HEK293 (cell line): Measurements from ENCODE around the gene ENAH.
A peak's percentile ranks its signal among the peaks of the same experiment; 100 is the strongest.

Source experiments
- BCL11B ChIP-seq: fragments of 450-650 bp; formaldehyde crosslinking; IDR thresholded peaks from 2 replicates; pipeline ENCODE4 v1.5.1; 2016; ENCODE audit warnings: low read depth, missing biosample characterization, missing genetic modification characterization
- HOXD13 ChIP-seq: sonication (generic); formaldehyde crosslinking; IDR thresholded peaks from 2 replicates; pipeline ENCODE4 v1.8.0; 2022; ENCODE audit warnings: missing genetic modification reagents, borderline replicate concordance
- KLF1 ChIP-seq: fragments of 450-650 bp; formaldehyde crosslinking; IDR thresholded peaks from 2 replicates; pipeline ENCODE4 v1.5.1; 2016; ENCODE audit warnings: missing biosample characterization, missing genetic modification characterization
- KLF8 ChIP-seq: fragments of 450-650 bp; formaldehyde crosslinking; IDR thresholded peaks from 2 replicates; pipeline ENCODE4 v1.5.1; 2016; ENCODE audit warnings: missing biosample characterization, missing genetic modification characterization
- SETDB1 ChIP-seq: IDR thresholded peaks from one replicate; pipeline ENCODE4 v1.6.1; 2017; ENCODE audit warnings: mild to moderate bottlenecking, low read length, moderate library complexity, mixed read lengths; ENCODE audit not compliant: insufficient read length
- ZFP69B ChIP-seq: fragments of 450-650 bp; formaldehyde crosslinking; IDR thresholded peaks from 2 replicates; pipeline ENCODE4 v1.5.1; 2016; ENCODE audit warnings: missing biosample characterization, missing genetic modification characterization
- ZNF184 ChIP-seq: fragments of 450-650 bp; IDR thresholded peaks from 2 replicates; pipeline ENCODE4 v1.5.1; 2018; ENCODE audit warnings: missing biosample characterization, mild to moderate bottlenecking, missing genetic modification characterization
- ZNF266 ChIP-seq: fragments of 450-650 bp; formaldehyde crosslinking; IDR thresholded peaks from 2 replicates; pipeline ENCODE4 v1.5.1; 2016; ENCODE audit warnings: missing biosample characterization, missing genetic modification characterization, low read depth
- ZNF555 ChIP-seq: fragments of 450-650 bp; formaldehyde crosslinking; conservative IDR thresholded peaks from 2 replicates; pipeline ENCODE4 v1.5.1; 2017; ENCODE audit warnings: missing biosample characterization, mild to moderate bottlenecking, missing genetic modification characterization, inconsistent platforms
- ZNF558 ChIP-seq: fragments of 450-650 bp; formaldehyde crosslinking; IDR thresholded peaks from 2 replicates; pipeline ENCODE4 v1.5.1; 2016; ENCODE audit warnings: missing biosample characterization, missing genetic modification characterization
- ZNF560 ChIP-seq: fragments of 450-650 bp; formaldehyde crosslinking; IDR thresholded peaks from 2 replicates; pipeline ENCODE4 v1.5.1; 2017; ENCODE audit warnings: missing biosample characterization, missing genetic modification characterization, borderline replicate concordance
- ZNF707 ChIP-seq: fragments of 450-650 bp; formaldehyde crosslinking; IDR thresholded peaks from 2 replicates; pipeline ENCODE4 v1.5.1; 2016; ENCODE audit warnings: missing biosample characterization, missing genetic modification characterization
- ZNF768 ChIP-seq: fragments of 450-650 bp; formaldehyde crosslinking; IDR thresholded peaks from 2 replicates; pipeline ENCODE4 v1.5.1; 2018; ENCODE audit warnings: missing biosample characterization, mild to moderate bottlenecking, missing genetic modification characterization
- ZNF830 ChIP-seq: fragments of 450-650 bp; IDR thresholded peaks from 2 replicates; pipeline ENCODE4 v1.5.0; 2018; ENCODE audit warnings: missing biosample characterization, missing genetic modification characterization, low read depth, mild to moderate bottlenecking, moderate library complexity
- ZNF843 ChIP-seq: fragments of 450-650 bp; formaldehyde crosslinking; IDR thresholded peaks from 2 replicates; pipeline ENCODE4 v1.5.1; 2016; ENCODE audit warnings: missing biosample characterization, missing genetic modification characterization
- TF ChIP-seq, protein P1 (sequence below): fragments of 450-650 bp; formaldehyde crosslinking; IDR thresholded peaks from 2 replicates; pipeline ENCODE4 v1.5.1; 2016; ENCODE audit warnings: missing biosample characterization, missing genetic modification characterization
- TF ChIP-seq, protein P2 (sequence below): fragments of 450-650 bp; formaldehyde crosslinking; IDR thresholded peaks from 2 replicates; pipeline ENCODE4 v1.5.1; 2016; ENCODE audit warnings: missing biosample characterization, missing genetic modification characterization, borderline replicate concordance
- TF ChIP-seq, protein P3 (sequence below): fragments of 450-650 bp; formaldehyde crosslinking; IDR thresholded peaks from 2 replicates; pipeline ENCODE4 v1.5.1; 2016; ENCODE audit warnings: missing biosample characterization, missing genetic modification characterization
- TF ChIP-seq, protein P4 (sequence below): sonication (generic); formaldehyde crosslinking; IDR thresholded peaks from 2 replicates; pipeline ENCODE4 v1.8.1; 2022; ENCODE audit warnings: mild to moderate bottlenecking, moderate library complexity, missing genetic modification reagents
- TF ChIP-seq, protein P5 (sequence below): fragments of 450-650 bp; formaldehyde crosslinking; IDR thresholded peaks from 2 replicates; pipeline ENCODE4 v1.5.1; 2016; ENCODE audit warnings: missing biosample characterization, missing genetic modification characterization, borderline replicate concordance
- TF ChIP-seq, protein P6 (sequence below): fragments of 450-650 bp; formaldehyde crosslinking; IDR thresholded peaks from 2 replicates; pipeline ENCODE4 v1.5.1; 2017; ENCODE audit warnings: missing biosample characterization, missing genetic modification characterization

Gene ENAH

DNA sequence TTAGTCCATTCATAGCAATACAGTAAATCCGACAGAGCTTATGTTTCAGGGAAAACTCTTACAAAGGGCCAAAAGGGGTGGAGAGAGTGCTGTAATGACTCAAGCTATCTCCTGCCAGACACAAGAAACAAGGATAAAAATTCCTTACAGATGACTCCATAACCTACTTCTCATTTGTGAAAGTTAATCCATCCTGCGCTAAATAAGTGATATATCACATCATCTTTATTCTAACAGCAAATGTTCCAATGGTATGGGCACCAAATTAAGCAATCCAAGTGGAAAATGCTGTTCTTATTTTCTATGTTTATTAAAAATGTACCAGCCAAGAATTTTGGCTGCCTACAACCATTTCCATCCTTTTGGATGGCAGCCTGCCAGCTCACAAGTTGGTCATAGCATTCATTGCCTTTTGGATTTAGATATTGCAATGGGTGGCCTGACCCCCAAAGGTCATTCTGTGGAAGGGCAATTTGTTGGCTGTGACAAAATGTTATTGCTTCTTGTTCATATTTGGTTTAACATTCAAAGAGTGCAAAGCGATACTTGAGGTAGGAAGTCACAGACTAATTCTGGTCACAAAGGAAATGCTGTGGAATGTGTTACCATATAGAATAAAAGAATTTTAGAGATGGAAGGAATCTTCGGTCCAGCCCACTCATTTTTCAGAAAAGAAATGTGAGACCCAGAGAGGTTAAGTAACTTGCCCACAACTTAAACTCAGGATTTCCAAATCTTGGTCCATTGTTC lies 2.8 kb upstream of the ENAH start (continued):
- TF ChIP-seq, protein P1, sequence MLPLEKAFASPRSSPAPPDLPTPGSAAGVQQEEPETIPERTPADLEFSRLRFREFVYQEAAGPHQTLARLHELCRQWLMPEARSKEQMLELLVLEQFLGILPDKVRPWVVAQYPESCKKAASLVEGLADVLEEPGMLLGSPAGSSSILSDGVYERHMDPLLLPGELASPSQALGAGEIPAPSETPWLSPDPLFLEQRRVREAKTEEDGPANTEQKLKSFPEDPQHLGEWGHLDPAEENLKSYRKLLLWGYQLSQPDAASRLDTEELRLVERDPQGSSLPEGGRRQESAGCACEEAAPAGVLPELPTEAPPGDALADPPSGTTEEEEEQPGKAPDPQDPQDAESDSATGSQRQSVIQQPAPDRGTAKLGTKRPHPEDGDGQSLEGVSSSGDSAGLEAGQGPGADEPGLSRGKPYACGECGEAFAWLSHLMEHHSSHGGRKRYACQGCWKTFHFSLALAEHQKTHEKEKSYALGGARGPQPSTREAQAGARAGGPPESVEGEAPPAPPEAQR (tag by site-specific recombination) = no peak
- TF ChIP-seq ZNF558 (tag by site-specific recombination) (peak; percentile 91), BCL11B (tag by site-specific recombination) (no peak), ZNF830 (tag by site-specific recombination) (no peak), ZNF707 (tag by site-specific recombination) (no peak), KLF8 (tag by site-specific recombination) (peak; percentile 91), ZFP69B (tag by site-specific recombination) (peak; percentile 67), ZNF560 (no peak), ZNF184 (tag by site-specific recombination) (peak; percentile 43; the same call in 1 of the 2 replicates), SETDB1 (no peak), ZNF768 (0 out of 2 replicates have a peak, but pooled peaks have one; percentile 34), HOXD13 (CRISPR knock-in tag) (peak; percentile 67), ZNF555 (no peak), ZNF266 (tag by site-specific recombination) (no peak), ZNF843 (tag by site-specific recombination) (peak; percentile 89), KLF1 (peak; percentile 48; the same call in 1 of the 2 replicates)
- TF ChIP-seq, protein P2, sequence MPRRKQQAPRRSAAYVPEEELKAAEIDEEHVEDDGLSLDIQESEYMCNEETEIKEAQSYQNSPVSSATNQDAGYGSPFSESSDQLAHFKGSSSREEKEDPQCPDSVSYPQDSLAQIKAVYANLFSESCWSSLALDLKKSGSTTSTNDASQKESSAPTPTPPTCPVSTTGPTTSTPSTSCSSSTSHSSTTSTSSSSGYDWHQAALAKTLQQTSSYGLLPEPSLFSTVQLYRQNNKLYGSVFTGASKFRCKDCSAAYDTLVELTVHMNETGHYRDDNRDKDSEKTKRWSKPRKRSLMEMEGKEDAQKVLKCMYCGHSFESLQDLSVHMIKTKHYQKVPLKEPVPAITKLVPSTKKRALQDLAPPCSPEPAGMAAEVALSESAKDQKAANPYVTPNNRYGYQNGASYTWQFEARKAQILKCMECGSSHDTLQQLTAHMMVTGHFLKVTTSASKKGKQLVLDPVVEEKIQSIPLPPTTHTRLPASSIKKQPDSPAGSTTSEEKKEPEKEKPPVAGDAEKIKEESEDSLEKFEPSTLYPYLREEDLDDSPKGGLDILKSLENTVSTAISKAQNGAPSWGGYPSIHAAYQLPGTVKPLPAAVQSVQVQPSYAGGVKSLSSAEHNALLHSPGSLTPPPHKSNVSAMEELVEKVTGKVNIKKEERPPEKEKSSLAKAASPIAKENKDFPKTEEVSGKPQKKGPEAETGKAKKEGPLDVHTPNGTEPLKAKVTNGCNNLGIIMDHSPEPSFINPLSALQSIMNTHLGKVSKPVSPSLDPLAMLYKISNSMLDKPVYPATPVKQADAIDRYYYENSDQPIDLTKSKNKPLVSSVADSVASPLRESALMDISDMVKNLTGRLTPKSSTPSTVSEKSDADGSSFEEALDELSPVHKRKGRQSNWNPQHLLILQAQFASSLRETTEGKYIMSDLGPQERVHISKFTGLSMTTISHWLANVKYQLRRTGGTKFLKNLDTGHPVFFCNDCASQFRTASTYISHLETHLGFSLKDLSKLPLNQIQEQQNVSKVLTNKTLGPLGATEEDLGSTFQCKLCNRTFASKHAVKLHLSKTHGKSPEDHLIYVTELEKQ (tag by site-specific recombination) = peak; percentile 75
- TF ChIP-seq, protein P3, sequence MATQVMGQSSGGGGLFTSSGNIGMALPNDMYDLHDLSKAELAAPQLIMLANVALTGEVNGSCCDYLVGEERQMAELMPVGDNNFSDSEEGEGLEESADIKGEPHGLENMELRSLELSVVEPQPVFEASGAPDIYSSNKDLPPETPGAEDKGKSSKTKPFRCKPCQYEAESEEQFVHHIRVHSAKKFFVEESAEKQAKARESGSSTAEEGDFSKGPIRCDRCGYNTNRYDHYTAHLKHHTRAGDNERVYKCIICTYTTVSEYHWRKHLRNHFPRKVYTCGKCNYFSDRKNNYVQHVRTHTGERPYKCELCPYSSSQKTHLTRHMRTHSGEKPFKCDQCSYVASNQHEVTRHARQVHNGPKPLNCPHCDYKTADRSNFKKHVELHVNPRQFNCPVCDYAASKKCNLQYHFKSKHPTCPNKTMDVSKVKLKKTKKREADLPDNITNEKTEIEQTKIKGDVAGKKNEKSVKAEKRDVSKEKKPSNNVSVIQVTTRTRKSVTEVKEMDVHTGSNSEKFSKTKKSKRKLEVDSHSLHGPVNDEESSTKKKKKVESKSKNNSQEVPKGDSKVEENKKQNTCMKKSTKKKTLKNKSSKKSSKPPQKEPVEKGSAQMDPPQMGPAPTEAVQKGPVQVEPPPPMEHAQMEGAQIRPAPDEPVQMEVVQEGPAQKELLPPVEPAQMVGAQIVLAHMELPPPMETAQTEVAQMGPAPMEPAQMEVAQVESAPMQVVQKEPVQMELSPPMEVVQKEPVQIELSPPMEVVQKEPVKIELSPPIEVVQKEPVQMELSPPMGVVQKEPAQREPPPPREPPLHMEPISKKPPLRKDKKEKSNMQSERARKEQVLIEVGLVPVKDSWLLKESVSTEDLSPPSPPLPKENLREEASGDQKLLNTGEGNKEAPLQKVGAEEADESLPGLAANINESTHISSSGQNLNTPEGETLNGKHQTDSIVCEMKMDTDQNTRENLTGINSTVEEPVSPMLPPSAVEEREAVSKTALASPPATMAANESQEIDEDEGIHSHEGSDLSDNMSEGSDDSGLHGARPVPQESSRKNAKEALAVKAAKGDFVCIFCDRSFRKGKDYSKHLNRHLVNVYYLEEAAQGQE = no peak
- TF ChIP-seq, protein P4, sequence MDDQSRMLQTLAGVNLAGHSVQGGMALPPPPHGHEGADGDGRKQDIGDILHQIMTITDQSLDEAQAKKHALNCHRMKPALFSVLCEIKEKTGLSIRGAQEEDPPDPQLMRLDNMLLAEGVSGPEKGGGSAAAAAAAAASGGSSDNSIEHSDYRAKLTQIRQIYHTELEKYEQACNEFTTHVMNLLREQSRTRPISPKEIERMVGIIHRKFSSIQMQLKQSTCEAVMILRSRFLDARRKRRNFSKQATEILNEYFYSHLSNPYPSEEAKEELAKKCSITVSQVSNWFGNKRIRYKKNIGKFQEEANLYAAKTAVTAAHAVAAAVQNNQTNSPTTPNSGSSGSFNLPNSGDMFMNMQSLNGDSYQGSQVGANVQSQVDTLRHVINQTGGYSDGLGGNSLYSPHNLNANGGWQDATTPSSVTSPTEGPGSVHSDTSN (CRISPR knock-in tag) = no peak
- TF ChIP-seq, protein P5, sequence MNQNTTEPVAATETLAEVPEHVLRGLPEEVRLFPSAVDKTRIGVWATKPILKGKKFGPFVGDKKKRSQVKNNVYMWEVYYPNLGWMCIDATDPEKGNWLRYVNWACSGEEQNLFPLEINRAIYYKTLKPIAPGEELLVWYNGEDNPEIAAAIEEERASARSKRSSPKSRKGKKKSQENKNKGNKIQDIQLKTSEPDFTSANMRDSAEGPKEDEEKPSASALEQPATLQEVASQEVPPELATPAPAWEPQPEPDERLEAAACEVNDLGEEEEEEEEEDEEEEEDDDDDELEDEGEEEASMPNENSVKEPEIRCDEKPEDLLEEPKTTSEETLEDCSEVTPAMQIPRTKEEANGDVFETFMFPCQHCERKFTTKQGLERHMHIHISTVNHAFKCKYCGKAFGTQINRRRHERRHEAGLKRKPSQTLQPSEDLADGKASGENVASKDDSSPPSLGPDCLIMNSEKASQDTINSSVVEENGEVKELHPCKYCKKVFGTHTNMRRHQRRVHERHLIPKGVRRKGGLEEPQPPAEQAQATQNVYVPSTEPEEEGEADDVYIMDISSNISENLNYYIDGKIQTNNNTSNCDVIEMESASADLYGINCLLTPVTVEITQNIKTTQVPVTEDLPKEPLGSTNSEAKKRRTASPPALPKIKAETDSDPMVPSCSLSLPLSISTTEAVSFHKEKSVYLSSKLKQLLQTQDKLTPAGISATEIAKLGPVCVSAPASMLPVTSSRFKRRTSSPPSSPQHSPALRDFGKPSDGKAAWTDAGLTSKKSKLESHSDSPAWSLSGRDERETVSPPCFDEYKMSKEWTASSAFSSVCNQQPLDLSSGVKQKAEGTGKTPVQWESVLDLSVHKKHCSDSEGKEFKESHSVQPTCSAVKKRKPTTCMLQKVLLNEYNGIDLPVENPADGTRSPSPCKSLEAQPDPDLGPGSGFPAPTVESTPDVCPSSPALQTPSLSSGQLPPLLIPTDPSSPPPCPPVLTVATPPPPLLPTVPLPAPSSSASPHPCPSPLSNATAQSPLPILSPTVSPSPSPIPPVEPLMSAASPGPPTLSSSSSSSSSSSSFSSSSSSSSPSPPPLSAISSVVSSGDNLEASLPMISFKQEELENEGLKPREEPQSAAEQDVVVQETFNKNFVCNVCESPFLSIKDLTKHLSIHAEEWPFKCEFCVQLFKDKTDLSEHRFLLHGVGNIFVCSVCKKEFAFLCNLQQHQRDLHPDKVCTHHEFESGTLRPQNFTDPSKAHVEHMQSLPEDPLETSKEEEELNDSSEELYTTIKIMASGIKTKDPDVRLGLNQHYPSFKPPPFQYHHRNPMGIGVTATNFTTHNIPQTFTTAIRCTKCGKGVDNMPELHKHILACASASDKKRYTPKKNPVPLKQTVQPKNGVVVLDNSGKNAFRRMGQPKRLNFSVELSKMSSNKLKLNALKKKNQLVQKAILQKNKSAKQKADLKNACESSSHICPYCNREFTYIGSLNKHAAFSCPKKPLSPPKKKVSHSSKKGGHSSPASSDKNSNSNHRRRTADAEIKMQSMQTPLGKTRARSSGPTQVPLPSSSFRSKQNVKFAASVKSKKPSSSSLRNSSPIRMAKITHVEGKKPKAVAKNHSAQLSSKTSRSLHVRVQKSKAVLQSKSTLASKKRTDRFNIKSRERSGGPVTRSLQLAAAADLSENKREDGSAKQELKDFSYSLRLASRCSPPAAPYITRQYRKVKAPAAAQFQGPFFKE (tag by site-specific recombination) = no peak
- TF ChIP-seq, protein P6, sequence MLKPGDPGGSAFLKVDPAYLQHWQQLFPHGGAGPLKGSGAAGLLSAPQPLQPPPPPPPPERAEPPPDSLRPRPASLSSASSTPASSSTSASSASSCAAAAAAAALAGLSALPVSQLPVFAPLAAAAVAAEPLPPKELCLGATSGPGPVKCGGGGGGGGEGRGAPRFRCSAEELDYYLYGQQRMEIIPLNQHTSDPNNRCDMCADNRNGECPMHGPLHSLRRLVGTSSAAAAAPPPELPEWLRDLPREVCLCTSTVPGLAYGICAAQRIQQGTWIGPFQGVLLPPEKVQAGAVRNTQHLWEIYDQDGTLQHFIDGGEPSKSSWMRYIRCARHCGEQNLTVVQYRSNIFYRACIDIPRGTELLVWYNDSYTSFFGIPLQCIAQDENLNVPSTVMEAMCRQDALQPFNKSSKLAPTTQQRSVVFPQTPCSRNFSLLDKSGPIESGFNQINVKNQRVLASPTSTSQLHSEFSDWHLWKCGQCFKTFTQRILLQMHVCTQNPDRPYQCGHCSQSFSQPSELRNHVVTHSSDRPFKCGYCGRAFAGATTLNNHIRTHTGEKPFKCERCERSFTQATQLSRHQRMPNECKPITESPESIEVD = peak; percentile 96
